KOPT-K1 (cell line): ENCODE results near the gene AADAT.
"Not testable (repeated sequence)": the region's sequence is repeated elsewhere in the genome, so short reads cannot be mapped to it uniquely, and the experiment has no call there.

ENCODE experiments used
- H3K27ac ChIP-seq: fragments of 200-600 bp; sonication (generic); 2 replicates; pipeline ENCODE4 v1.5.1; 2016; ENCODE audit warnings: antibody characterized with exemption, mild to moderate bottlenecking, low read depth, low read length; ENCODE audit not compliant: poor library complexity, severe bottlenecking
- H3K36me3 ChIP-seq: fragments of 200-600 bp; sonication (generic); 2 replicates; pipeline ENCODE4 v1.5.1; 2017; ENCODE audit warnings: antibody characterized with exemption, mild to moderate bottlenecking, low read length, moderate library complexity; ENCODE audit not compliant: insufficient read depth
- H3K9me3 ChIP-seq: fragments of 200-600 bp; sonication (generic); 2 replicates; pipeline ENCODE4 v1.5.1; 2017; ENCODE audit warnings: antibody characterized with exemption, low read length, mild to moderate bottlenecking; ENCODE audit not compliant: insufficient read depth, poor library complexity, severe bottlenecking

Gene AADAT

GRCh38 chr4:170106900-170107299, 17.1 kb upstream of the AADAT start:
- H3K36me3 ChIP-seq = no peaks in the 10 kb centered on the region
- no peak overlapping the region for H3K27ac ChIP-seq
- no peaks in the 10 kb centered on the region for H3K9me3 ChIP-seq

- Histone ChIP-seq H3K9me3 (no peaks in the 10 kb centered on the region), H3K27ac (no peak overlapping the region), H3K36me3 (no peaks in the 10 kb centered on the region)
Measured at GRCh38 chr4:170102426-170102825, 12.7 kb upstream of the AADAT start.

- not testable (repeated sequence) for H3K9me3 ChIP-seq, H3K36me3 ChIP-seq, H3K27ac ChIP-seq
Measured at GRCh38 chr4:170098171-170098570, 8.4 kb upstream of the AADAT start.

GRCh38 chr4:170097681-170098080, 7.9 kb upstream of the AADAT start:
- H3K36me3 ChIP-seq = no peaks in the 10 kb centered on the region
- H3K9me3 ChIP-seq = no peaks in the 10 kb centered on the region
- H3K27ac ChIP-seq = no peak overlapping the region

GRCh38 chr4:170093973-170094535, 4.3 kb upstream of the AADAT start:
- H3K27ac ChIP-seq = no peak overlapping the region
- H3K36me3 ChIP-seq = no peaks in the 10 kb centered on the region
- H3K9me3 ChIP-seq = peaks cover 5% of the 10 kb centered on the region

- Histone ChIP-seq H3K27ac (no peak overlapping the region), H3K9me3 (peaks cover 5% of the 10 kb centered on the region), H3K36me3 (no peaks in the 10 kb centered on the region)
Measured at GRCh38 chr4:170091069-170091696, 1.4 kb upstream of the AADAT start.

- Histone ChIP-seq H3K27ac (no peak overlapping the region), H3K9me3 (peaks cover 5% of the 10 kb centered on the region), H3K36me3 (no peaks in the 10 kb centered on the region)
Measured at GRCh38 chr4:170090352-170091052, 746 bp upstream of the AADAT start.

GRCh38 chr4:170089274-170089667, 485 bp downstream of the AADAT start:
- Histone ChIP-seq H3K27ac (no peak overlapping the region), H3K9me3 (peaks cover 5% of the 10 kb centered on the region), H3K36me3 (no peaks in the 10 kb centered on the region)

GRCh38 chr4:170088716-170089115, 1.0 kb downstream of the AADAT start:
- Histone ChIP-seq H3K36me3 (no peaks in the 10 kb centered on the region), H3K9me3 (peaks cover 5% of the 10 kb centered on the region), H3K27ac (no peak overlapping the region)

GRCh38 chr4:170087163-170087700, 2.5 kb downstream of the AADAT start:
- H3K27ac ChIP-seq = no peak overlapping the region
- peaks cover 5% of the 10 kb centered on the region for H3K9me3 ChIP-seq
- H3K36me3 ChIP-seq = no peaks in the 10 kb centered on the region

GRCh38 chr4:170083541-170083940, 6.2 kb downstream of the AADAT start:
- H3K36me3 ChIP-seq = no peaks in the 10 kb centered on the region
- H3K27ac ChIP-seq = no peak overlapping the region
- H3K9me3 ChIP-seq = no peaks in the 10 kb centered on the region

GRCh38 chr4:170080496-170080895, 9.3 kb downstream of the AADAT start:
- Histone ChIP-seq H3K9me3 (no peaks in the 10 kb centered on the region), H3K27ac (no peak overlapping the region), H3K36me3 (no peaks in the 10 kb centered on the region)

- Histone ChIP-seq H3K9me3 (no peaks in the 10 kb centered on the region), H3K36me3 (no peaks in the 10 kb centered on the region), H3K27ac (no peak overlapping the region)
Measured at GRCh38 chr4:170079981-170080380, 9.8 kb downstream of the AADAT start.

- no peak overlapping the region for H3K27ac ChIP-seq
- no peaks in the 10 kb centered on the region for H3K9me3 ChIP-seq
- no peaks in the 10 kb centered on the region for H3K36me3 ChIP-seq
Measured at GRCh38 chr4:170071196-170071595, 18.6 kb downstream of the AADAT start.

- Histone ChIP-seq H3K27ac (no peak overlapping the region), H3K36me3 (no peaks in the 10 kb centered on the region), H3K9me3 (no peaks in the 10 kb centered on the region)
Measured at GRCh38 chr4:170068438-170069128, 21.2 kb downstream of the AADAT start.
